Measurements from ENCODE around the gene SHROOM4. TPM values are rescaled to one million over a fixed set of nuclear protein-coding genes. Genes with fewer than 3 reads are reported as not detected.

Gene SHROOM4
- total RNA-seq, 1 experiment from 2014 or later: not detected

DNA sequence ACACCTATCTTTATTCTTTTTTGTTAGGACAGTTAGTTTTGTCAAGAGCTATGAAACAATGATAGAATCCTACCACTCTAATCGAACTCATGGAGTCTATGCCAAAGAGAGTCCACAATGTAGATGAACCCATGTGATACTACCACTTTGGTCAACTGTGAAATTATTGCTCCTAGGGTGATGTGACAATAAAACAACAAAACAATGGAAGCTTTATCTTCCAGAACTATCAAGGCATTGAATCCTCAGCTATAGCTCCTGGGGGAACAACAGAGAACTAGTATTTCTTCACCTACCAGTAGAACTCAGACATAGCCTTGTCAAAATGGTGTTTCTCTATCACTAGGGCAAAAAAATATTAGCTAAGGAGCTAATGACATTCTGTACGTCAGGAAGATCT lies 62.9 kb downstream of the SHROOM4 start:
- H3K4me1 Mint-ChIP-seq (ENCODE audit: insufficient read depth, unreplicated experiment): no peaks in the 10 kb centered on the region
- H3K27me3 Mint-ChIP-seq (ENCODE audit: insufficient read depth, unreplicated experiment): peaks cover 83% of the 10 kb centered on the region
- no peak overlapping the region for H3K4me3 Mint-ChIP-seq (ENCODE audit: unreplicated experiment)
- ChIA-PET CTCF (interaction anchor here (0.6 to 7.0 kb wide), 9 partner anchors 13 to 237 kb away, joined by 3 to 53 read pairs (median 4); no protein-coding TSS in a partner anchor), POLR2A (interaction anchor here (0.5 to 1.1 kb wide), 2 partner anchors 29 to 65 kb away, joined by 3 read pairs; no protein-coding TSS in a partner anchor)
- DNase-seq (ENCODE audit: unreplicated experiment): no peak
- no peaks in the 10 kb centered on the region for H3K36me3 Mint-ChIP-seq (ENCODE audit: insufficient read depth, unreplicated experiment)
- H3K9me3 Mint-ChIP-seq (ENCODE audit: unreplicated experiment): no peaks in the 10 kb centered on the region
- TF ChIP-seq, protein P1, sequence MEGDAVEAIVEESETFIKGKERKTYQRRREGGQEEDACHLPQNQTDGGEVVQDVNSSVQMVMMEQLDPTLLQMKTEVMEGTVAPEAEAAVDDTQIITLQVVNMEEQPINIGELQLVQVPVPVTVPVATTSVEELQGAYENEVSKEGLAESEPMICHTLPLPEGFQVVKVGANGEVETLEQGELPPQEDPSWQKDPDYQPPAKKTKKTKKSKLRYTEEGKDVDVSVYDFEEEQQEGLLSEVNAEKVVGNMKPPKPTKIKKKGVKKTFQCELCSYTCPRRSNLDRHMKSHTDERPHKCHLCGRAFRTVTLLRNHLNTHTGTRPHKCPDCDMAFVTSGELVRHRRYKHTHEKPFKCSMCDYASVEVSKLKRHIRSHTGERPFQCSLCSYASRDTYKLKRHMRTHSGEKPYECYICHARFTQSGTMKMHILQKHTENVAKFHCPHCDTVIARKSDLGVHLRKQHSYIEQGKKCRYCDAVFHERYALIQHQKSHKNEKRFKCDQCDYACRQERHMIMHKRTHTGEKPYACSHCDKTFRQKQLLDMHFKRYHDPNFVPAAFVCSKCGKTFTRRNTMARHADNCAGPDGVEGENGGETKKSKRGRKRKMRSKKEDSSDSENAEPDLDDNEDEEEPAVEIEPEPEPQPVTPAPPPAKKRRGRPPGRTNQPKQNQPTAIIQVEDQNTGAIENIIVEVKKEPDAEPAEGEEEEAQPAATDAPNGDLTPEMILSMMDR (IDR thresholded peaks at IDR 0.05; ENCODE audit: unreplicated experiment): no peak
- no TSS peak for BruUV-seq (replicated peaks)
- intact Hi-C loops (cut with micrococcal nuclease): no loop called here
- H3K27ac Mint-ChIP-seq (ENCODE audit: low read depth, unreplicated experiment): no peak overlapping the region

GRCh38 chrX:50747471-50747900 lies 66.5 kb downstream of the SHROOM4 start:
- intact Hi-C loops (cut with micrococcal nuclease): loop anchor here (1.0 to 2.0 kb wide), 3 partner anchors 57 to 241 kb away; no protein-coding TSS in a partner anchor
- Mint-ChIP-seq H3K4me3 (ENCODE audit: unreplicated experiment) (no peak overlapping the region), H3K9me3 (ENCODE audit: unreplicated experiment) (no peaks in the 10 kb centered on the region), H3K27me3 (ENCODE audit: insufficient read depth, unreplicated experiment) (peaks cover 86% of the 10 kb centered on the region), H3K36me3 (ENCODE audit: insufficient read depth, unreplicated experiment) (no peaks in the 10 kb centered on the region), H3K27ac (ENCODE audit: low read depth, unreplicated experiment) (no peak overlapping the region), H3K4me1 (ENCODE audit: insufficient read depth, unreplicated experiment) (no peaks in the 10 kb centered on the region)
- no TSS peak for BruUV-seq (replicated peaks)
- DNase-seq (ENCODE audit: unreplicated experiment): peak; percentile 47
- CTCF ChIA-PET: interaction anchor here (0.7 to 8.6 kb wide), 24 partner anchors 9 to 432 kb away, joined by 3 to 113 read pairs (median 4); no protein-coding TSS in a partner anchor
- POLR2A ChIA-PET: interaction anchor here (0.5 kb wide), 1 partner anchor 156 kb away, joined by 3 read pairs; no protein-coding TSS in a partner anchor
- TF ChIP-seq, protein P1 (IDR thresholded peaks at IDR 0.05; ENCODE audit: unreplicated experiment): peak; percentile 85

GRCh38 chrX:50736656-50737055 lies 77.3 kb downstream of the SHROOM4 start:
- no TSS peak for BruUV-seq (replicated peaks)
- H3K4me3 Mint-ChIP-seq (ENCODE audit: unreplicated experiment): no peak overlapping the region
- no peak for DNase-seq (ENCODE audit: unreplicated experiment)

GRCh38 chrX:50726296-50726695 lies 87.7 kb downstream of the SHROOM4 start:
- BruUV-seq (replicated peaks): no TSS peak
- Mint-ChIP-seq H3K4me3 (ENCODE audit: unreplicated experiment) (no peak overlapping the region), H3K9me3 (ENCODE audit: unreplicated experiment) (no peaks in the 10 kb centered on the region), H3K27ac (ENCODE audit: low read depth, unreplicated experiment) (no peak overlapping the region), H3K36me3 (ENCODE audit: insufficient read depth, unreplicated experiment) (no peaks in the 10 kb centered on the region), H3K27me3 (ENCODE audit: insufficient read depth, unreplicated experiment) (peaks cover 65% of the 10 kb centered on the region), H3K4me1 (ENCODE audit: insufficient read depth, unreplicated experiment) (no peaks in the 10 kb centered on the region)
- TF ChIP-seq, protein P1 (IDR thresholded peaks at IDR 0.05; ENCODE audit: unreplicated experiment): no peak
- CTCF ChIA-PET: no interaction called here
- POLR2A ChIA-PET: interaction anchor here (0.6 kb wide), 1 partner anchor 37 kb away, joined by 4 read pairs; no protein-coding TSS in a partner anchor
- intact Hi-C loops (cut with micrococcal nuclease): no loop called here
- DNase-seq (ENCODE audit: unreplicated experiment): no peak

More at GRCh38 chrX:50736656-50737055, 77.3 kb downstream of the SHROOM4 start:
- TF ChIP-seq, protein P1 (IDR thresholded peaks at IDR 0.05; ENCODE audit: unreplicated experiment): no peak
- Mint-ChIP-seq H3K36me3 (ENCODE audit: insufficient read depth, unreplicated experiment) (no peaks in the 10 kb centered on the region), H3K27me3 (ENCODE audit: insufficient read depth, unreplicated experiment) (peaks cover 57% of the 10 kb centered on the region), H3K27ac (ENCODE audit: low read depth, unreplicated experiment) (no peak overlapping the region), H3K9me3 (ENCODE audit: unreplicated experiment) (no peaks in the 10 kb centered on the region), H3K4me1 (ENCODE audit: insufficient read depth, unreplicated experiment) (no peaks in the 10 kb centered on the region)
- CTCF ChIA-PET: interaction anchor here (0.9 kb wide), 1 partner anchor 11 kb away, joined by 3 read pairs; no protein-coding TSS in a partner anchor
- intact Hi-C loops (cut with micrococcal nuclease): no loop called here
- POLR2A ChIA-PET: no interaction called here
